ENCODE data around the gene PLEKHA7.
"Not testable (repeated sequence)": the region's sequence is repeated elsewhere in the genome, so short reads cannot be mapped to it uniquely, and the experiment has no call there.

Gene PLEKHA7

DNA sequence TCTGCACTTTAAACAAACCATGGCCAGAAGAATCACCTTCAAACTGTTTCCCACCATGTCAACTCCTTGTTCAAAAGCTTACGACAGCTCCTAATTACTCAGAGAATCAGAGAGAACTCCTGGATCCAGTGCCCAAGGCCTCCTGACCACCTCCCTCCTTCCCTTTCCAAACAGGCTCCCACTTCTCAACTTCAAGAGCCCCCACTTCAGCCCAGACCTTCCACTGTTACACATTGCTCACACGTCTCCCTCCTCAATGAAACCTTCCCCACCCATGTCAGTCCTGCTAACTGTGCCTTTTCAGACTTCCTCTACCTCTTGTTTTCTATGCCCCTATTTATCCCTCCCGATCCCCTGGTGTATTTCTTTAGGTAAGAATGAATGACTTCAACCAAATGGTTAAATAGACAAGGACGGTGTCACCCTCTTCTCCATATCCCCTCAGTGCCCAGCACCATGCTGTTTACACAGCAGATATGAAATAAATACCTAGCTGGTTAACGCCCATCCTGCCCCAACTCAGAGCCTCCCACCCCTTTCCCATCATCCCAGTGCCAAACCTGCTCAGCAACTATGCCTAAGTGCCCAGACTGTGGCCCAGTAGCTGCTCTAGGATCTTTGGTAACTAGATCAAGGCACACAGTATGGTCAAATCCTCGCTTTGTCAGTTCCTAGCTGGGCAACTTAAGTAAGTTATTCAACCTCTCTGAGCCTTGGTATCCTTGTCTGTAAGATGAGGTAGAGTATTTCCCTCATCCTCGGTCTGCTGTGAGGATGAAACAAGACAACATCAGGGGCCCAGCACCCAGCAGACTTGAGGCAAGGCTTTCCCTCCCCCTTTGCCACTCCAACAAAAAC, 36.8 kb downstream of the PLEKHA7 start:
- no peak for DNase-seq (ENCODE audit: low read depth in 2 of 2, low spot score in 1 of 2)

DNA sequence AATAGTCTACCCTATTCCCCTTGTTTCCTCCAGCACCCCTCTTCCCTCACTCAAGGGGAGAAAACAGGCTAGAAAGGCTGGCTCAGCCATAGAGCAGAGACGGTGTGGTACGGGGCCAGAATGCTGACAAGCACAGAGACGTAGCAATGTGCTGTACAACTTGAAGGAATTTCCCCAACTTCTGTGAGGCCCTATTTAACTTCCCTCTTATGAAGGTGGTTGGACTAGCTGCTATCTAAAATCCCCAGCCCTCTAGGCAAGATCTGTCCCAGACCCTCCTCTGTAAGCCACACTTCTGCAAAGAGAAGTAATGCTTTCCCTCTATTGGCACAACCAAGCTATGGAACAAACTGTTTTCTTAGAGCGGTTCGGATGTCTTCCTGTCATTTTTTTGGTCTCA, 37.8 kb downstream of the PLEKHA7 start:
- DNase-seq (ENCODE audit: low read depth in 2 of 2, low spot score in 1 of 2) = no peak

DNA sequence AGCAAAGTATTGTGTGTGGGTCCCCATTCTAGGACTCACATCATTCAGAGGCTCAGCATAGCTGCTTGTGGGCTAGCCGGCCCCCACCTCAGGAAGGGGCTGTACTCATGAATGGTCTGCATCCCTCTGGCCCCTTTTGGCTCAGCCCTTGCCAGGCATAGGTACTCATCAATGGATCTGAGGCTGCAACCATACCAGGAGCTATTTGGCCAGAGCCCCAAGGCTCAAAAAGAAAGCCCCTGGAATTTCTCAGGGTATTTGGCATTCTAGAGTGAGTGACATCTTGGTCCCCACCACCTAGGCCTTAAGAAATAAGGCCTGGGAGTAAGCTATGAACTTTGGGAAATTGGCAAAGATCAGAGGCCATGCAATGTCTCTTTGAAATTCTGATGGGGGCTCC, 38.3 kb downstream of the PLEKHA7 start:
- no peak for DNase-seq (ENCODE audit: low read depth in 2 of 2, low spot score in 1 of 2)

DNA sequence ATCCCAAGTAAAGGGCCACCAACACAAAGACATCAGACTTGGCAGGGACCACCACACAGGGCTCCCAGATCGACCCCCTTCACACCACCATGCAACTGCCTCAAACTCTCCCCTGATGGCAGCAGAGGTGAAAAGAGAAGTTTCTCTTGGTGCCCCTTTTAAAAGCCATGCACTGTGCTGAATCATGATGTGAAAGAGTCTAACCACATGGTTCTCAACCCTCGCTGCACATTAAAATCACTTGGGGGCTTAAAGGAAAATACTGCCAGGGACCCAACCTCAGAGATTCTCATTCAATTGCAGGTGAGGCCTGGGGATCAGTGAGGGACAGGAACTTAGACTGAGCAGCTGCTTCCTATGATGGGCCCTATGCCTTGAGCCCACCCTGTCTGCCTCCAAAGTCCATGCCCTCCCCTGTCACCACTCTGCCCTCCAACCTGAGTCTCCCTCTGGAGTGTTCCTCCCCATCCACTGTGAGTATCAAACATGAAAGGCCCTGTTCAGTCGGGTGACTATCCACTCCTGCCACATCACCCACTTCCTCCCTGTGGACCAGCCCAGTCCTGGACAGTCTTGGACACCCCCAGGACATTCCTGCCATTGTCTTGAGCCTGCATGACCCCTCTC, 40.8 kb downstream of the PLEKHA7 start:
- DNase-seq (ENCODE audit: low read depth in 2 of 2, low spot score in 1 of 2) = no peak

DNA sequence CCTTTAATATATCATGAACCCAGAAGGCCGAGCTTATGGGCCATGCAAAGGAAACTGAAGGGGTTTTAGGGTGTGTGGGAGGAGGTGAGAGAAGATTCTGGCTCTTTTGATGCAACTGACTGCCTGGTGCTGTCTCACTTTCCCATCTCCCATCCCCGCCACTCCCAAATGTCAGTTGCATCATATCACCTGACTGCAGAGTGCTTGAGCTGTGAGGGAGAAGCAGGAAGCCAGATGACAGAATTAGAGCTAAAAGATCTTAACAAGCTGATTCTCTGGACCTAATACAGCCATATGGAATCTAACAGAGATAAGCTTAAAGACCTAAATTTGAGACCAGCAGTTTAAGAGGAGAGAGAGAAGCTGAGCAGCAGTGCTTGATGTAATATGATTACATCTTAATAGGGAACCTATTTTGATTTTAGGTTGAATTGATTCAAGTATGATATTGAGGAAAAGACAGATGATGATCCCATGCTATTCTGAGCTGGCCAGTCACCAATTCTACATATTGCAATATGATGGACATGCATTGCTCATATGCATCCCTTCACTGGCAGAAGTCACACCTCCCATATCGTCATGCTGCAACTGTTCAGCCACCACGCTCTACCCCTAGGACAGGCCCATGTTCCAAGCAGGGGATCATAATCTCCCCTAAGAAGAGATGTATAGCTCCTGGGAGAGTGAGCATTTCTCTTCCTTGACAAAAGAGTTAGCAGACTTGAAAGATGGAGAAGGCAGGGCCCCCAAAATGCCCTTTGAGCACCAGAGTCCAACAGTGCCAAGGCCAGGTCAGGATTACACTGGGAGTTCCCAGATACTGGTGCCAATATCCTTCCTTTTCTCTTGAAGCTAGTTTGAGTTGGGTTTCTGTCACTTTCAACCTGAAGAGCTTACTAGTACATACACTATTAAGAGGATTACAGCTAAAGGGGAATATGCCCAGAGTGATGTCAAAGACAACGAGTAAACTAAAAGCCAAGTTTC, 44.9 kb downstream of the PLEKHA7 start:
- no peak for DNase-seq (ENCODE audit: low read depth in 2 of 2, low spot score in 1 of 2)

DNA sequence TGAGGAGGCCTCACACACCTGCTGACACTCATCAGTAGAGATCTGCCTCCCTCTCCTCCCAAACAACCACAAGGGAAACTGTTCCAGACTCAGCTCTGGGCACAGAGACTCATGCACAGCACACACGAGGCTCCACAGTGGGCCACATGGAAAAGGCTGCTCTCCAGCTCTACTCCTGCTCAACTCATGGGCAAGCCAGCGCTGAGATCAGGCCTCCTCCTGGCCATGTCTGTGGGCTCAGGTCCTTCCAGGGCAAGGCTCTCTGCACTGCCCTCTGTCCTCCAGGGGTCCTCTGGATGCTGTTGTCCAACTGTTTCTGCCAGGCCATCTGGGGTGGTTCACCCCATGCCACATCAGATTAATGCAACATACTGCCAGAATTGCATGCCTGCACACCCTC, 46.0 kb downstream of the PLEKHA7 start:
- DNase-seq (ENCODE audit: low read depth in 2 of 2, low spot score in 1 of 2) = no peak

DNA sequence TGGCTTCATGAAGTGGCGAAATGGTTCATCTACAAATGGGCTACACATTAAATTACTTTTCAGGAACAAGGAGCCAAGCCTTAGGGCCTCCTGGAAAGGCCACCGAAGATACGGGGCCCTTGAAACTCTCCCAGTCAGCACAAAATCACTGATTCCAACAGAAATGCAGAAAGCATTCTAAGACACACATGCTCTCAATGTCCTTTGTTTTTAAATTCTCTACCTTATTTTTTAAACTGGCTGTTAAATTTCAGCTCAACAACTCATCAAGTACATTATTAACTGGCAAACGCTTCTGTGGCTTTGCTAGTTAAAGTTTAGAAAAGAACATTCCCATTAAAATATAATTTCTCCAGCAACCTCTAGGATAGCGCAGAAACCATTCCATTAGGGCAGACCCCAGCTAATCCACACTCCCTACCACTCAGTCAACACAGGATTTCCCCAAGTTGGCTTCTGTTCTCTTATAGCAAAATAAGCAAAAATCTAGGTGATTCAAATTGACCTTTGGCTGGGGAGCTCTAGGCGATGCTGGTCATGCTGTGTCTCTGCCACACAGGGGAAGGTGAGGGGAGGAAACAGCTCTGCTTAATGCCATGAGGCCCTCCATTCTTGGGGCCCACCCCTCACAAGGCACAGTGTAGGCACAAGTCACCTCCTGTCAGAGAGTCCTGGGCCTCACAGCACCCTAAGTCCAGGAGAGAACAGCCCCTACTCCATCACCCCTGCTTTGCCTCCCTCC, 47.1 kb downstream of the PLEKHA7 start:
- DNase-seq (ENCODE audit: low read depth in 2 of 2, low spot score in 1 of 2) = no peak

DNA sequence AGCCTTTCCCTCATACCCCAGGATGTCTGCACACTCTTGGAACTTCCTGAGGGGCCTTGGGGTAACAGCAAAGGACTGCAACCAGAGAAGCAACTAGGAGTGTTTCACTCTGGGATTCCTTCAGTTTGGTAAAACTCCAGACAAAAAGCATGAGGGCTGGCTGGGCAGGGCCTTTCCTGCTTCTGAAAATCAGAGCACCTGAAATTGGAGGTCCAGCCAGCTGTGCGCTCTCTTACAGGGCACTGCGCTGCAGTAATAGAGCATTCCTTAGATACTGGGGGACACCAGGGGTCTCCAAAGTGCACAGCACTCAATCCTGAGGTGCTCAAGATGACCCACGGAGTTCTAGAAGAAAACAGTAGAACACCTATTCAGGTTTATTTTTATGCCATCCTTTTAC, 49.7 kb downstream of the PLEKHA7 start:
- DNase-seq (ENCODE audit: low read depth in 2 of 2, low spot score in 1 of 2) = no peak

DNA sequence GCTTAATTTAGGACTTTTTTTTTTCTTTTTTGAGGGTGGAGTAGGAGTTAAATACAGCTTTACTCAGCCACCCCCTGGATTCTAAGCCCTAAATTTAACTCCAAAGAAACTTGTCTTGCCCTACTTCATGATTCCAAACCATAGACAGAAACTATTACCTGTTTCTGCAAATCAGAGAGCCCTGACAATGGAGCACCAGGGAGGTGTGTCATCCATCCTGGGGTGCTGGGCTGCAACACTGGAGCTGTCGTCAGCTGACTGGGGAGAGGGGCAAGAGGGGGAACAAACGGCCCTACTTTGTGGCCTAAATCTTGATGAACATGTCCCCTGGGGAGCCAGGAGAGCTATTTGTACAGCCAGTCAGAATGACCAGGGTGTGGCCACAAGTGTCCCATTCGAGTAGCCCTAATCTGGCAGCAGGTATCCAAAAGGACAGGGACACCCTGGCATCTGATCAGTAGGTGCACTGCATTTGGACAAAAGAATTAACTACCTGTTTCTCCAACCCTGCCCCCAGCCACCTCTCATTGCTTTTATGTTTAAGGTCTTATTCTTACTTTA, 50.8 kb downstream of the PLEKHA7 start:
- DNase-seq (ENCODE audit: low read depth in 2 of 2, low spot score in 1 of 2) = no peak

DNA sequence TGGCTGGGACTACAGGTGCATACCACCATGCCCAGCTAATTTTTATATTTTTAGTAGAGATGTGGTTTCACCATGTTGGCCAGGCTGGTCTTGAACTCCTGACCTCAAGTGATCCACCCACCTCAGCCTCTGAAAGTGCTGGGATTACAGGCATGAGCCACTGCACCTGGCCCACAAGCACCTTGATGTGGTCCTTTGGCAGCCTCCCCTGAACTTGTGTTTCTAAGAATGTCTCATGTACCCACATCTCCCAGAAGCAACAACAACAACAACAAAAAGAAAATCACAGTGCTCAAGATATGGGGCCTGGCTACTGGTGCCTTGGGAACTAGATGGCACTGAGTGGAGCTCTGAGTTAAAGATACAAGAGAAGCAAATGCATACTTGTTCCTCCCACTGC, 51.6 kb downstream of the PLEKHA7 start:
- DNase-seq (ENCODE audit: low read depth in 2 of 2, low spot score in 1 of 2) = not testable (repeated sequence)

DNA sequence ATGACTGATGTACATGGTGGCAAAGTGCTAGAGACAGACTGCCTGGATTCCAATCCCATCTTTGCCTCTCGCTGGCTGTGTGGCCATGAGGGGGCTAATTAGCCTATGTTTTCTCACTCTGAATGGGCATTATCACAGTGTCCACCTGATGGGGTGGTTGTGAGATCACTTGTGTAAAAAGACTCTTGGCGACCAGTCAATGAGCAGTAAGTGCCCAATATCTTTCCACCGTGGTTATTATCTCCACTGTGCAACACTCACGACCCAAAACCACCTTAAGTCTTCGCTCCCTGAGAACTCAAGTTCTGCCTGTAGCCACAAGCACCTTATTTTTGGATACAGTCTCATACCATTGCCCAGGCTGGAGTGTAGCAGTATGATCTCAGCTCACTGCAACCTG, 52.1 kb downstream of the PLEKHA7 start:
- DNase-seq (ENCODE audit: low read depth in 2 of 2, low spot score in 1 of 2) = no peak

DNA sequence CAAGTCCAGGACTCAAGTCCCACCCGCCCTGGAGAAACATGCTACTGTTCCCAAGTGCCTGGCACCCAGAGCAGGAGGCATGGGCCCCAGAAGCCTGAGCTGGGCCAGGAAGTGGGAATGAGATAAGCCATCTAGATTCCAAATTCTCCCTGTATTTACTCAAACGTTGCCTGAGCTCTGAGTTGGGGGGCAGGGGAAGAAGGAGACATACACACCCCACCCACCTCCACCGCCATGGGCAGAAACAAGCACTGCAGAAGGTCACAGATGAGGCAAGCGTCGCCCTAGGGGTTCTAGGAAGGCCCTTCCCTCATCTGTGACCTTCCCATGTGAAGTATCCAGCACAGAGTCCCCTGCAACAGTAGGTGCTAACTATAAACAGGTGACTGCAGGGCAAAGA, 54.0 kb downstream of the PLEKHA7 start:
- DNase-seq (ENCODE audit: low read depth in 2 of 2, low spot score in 1 of 2) = no peak

DNA sequence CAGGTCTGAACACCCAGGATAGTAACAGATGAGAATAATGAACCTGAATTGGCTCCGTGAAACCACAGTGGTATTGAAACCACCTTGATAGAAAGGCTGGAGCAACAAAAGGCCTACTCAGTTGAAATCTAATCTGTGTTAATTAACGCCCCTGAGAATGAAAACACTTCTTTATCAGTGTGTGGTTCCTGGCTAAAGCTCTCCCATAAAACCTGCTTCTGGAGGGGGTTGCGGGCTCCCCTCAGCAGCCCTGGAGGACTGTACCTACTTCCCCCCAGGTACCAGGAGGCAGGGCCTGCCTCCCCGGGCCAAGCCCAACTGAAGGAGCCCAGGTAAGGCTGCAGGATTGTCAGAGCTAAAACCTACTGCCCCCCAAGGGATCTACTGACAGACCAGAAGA, 54.6 kb downstream of the PLEKHA7 start:
- no peak for DNase-seq (ENCODE audit: low read depth in 2 of 2, low spot score in 1 of 2)

DNA sequence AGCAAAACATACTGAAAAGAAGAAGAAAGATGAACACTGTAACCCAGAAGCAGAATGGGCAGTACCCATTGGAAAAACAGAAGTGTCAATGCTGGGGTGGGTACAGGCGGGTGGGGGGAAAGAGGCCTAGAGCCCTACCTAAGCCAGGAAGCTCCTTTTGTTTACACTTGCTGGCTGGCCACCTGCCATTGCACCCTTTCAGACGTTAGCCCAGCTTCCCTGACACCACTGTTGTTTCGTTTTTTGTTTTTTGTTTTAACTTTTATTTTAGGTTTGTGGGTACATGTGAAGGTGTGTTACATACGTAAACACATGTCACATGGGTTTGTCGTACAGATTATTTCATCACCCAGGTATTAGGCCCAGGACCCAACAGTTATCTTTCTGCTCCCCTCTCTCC, 55.4 kb downstream of the PLEKHA7 start:
- DNase-seq (ENCODE audit: low read depth in 2 of 2, low spot score in 1 of 2) = no peak

DNA sequence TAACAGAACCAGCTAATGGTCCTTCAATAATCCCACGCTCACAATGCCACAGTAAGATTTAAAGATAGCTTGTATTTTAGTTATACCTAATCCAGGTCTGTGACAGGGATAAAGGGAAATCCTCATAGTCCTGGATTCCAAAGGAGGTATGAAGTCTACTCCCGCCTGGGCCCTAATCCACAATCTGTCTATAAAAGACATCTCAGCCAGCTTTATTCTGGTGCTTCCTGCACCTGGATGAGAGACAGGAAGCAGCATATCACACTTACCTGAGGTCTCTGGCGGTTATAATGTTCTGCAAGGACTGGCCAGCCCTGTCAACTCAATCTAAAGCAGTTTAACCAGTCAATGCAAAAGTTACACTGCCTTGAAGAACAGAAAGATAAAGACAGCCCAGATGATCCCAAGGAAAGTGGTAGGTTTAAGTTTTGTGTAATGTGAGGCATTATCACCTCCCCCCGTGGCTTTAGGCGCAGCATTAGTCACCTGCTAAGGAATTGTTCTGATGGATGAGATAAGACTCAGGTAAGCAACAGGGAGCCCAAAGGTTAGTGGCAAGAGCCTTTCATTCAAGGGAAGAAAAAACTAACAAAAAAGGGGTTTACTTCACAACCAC, 57.6 kb downstream of the PLEKHA7 start:
- no peak for DNase-seq (ENCODE audit: low read depth in 2 of 2, low spot score in 1 of 2)

DNA sequence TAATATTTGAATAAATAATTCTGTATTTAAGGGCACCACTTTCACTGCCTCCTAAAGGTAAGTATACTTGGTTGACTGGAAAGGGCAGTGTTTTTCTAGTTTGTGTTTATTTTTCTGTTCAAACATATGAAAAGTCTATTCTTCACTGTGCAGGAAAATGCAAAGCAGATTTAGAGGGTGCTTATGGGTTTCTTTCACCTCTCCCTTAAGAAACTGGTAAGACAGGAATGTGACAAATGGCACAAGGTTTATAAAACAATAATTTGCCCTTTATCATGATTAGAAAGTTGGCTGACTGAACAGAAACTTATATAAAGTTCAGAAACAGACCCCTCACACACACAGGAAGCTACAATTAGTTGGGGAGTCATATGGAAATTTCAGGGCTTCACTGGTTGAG, 60.6 kb downstream of the PLEKHA7 start:
- no peak for DNase-seq (ENCODE audit: low read depth in 2 of 2, low spot score in 1 of 2)

DNA sequence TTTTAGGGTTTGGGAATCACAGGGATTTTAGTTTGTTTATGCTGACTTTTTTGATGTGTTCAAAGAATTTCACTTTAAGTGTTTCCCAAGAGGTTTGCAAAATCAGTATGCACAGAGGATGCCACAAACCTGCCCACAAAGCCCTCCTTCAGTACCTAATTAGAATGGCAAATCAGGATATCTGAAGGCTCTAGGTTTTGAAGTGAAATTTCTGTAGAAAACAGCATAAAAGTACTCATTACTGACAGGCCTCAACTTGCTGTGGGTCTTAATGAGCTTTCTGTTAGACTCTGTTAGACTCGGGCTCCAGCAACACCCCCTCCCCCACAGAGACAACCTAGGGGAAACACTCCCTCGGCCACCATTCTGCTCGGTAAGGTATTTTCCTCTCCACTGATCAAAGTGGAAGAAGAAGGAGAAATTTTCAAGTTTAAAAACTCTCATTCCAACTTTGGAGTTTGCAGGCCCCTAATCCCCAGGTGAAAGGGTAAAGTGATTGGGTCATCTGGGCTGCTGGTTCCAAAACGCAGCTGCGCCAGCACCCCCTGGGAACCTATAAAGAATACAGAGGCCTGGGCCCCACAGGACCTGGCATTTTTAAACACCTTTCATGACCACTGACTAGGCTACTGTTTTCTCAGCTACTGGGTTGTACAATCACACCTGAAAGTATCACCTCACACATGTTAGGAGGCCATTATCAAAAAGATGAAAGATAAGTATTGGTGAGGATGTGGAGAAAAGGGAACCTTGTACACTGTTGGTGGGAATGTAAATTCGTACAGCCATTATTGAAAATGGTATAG, 67.5 kb downstream of the PLEKHA7 start:
- DNase-seq (ENCODE audit: low read depth in 2 of 2, low spot score in 1 of 2) = no peak

DNA sequence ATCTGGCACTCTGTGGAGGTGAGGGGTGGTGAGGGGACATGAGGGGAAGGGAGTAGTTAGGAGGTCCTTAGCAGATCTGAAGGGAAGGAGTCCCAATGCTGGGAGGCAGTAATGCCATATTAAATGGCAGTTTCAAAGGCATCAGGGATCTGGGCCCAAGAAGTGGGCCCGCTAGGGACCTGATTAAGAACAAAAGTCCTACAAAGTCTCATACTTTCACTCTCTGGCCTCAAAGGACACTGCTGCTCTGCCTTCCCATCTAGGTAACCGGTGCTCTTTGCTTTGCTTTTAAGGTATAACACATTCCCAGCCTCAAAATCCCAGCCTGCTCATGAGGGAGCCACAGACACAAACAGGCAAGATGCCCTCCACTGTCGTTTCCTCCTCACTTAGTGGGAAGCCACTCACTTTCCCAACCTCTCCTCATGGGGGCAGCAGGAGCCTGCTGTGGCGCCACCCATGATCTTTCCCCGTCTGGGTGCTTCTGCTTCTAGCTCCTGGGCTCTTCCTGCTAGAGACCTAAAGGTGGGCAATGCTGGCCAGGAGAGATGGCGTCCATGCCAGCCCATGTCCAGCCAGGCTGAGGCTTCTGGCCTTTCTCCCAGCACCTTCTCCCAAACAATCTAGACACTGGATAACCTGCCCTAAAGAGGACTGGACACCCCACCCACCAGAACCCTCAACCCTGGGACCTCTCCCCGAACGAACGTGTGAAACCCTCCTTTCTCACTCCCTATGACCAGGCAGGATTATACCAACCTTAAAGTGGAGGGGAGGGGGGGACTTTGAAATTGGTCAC, 68.3 kb downstream of the PLEKHA7 start:
- no peak for DNase-seq (ENCODE audit: low read depth in 2 of 2, low spot score in 1 of 2)

DNA sequence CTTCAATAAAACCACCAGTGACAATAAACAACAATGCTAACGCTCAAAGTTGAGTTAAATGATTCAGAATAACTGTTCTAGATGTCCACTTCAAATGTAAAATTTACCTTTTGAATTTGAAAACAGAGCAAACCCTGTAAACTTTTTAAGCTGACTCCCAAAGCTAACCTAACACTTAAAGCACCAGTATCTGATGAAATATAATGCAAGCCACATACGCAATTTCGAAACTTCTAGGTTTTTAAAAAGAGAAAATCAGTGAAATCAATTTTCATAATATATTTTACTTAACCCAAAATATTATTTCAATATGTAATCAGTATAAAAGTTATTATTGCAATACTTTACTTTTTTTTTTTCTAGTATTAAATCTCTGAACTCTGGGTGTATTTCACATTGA, 71.3 kb downstream of the PLEKHA7 start:
- DNase-seq (ENCODE audit: low read depth in 2 of 2, low spot score in 1 of 2) = no peak
